IPS DF 6.9 (cell line): ENCODE results near the gene RAB42.

Experiments used
- DNase-seq: peaks from one replicate; pipeline ENCODE4 v3.0.0-alpha.2; 2013; ENCODE audit warnings: low read depth, low spot score
- H3K27ac ChIP-seq: one replicate; pipeline ENCODE4 v1.5.1; 2013; ENCODE audit warnings: low read length, control low read depth
- H3K27me3 ChIP-seq: 2 replicates; pipeline ENCODE4 v1.6.1; 2013; ENCODE audit warnings: mild to moderate bottlenecking, low read length; ENCODE audit not compliant: control insufficient read depth, insufficient read depth
- H3K36me3 ChIP-seq: 2 replicates; pipeline ENCODE4 v1.6.1; 2013; ENCODE audit warnings: low read length; ENCODE audit not compliant: control insufficient read depth, insufficient read depth
- H3K4me1 ChIP-seq: 2 replicates; pipeline ENCODE4 v1.6.1; 2013; ENCODE audit warnings: low read length; ENCODE audit not compliant: control insufficient read depth, insufficient read depth
- H3K4me3 ChIP-seq: 2 replicates; pipeline ENCODE4 v1.5.1; 2013; ENCODE audit warnings: mild to moderate bottlenecking, low read length
- H3K9me3 ChIP-seq: 2 replicates; pipeline ENCODE4 v1.6.1; 2013; ENCODE audit warnings: low read length, inconsistent platforms; ENCODE audit not compliant: control insufficient read depth, insufficient read depth
- WGBS: extraction: QIAGEN DNeasy Blood & Tissue Kit; methylation state at CpG from one replicate; pipeline ENCODE4 v1.1.7; 2013; ENCODE audit warnings: mixed read lengths, missing lambda C conversion rate; ENCODE audit not compliant: insufficient read length, insufficient coverage; 5-methylcytosine and 5-hydroxymethylcytosine counted together

Gene RAB42

DNA sequence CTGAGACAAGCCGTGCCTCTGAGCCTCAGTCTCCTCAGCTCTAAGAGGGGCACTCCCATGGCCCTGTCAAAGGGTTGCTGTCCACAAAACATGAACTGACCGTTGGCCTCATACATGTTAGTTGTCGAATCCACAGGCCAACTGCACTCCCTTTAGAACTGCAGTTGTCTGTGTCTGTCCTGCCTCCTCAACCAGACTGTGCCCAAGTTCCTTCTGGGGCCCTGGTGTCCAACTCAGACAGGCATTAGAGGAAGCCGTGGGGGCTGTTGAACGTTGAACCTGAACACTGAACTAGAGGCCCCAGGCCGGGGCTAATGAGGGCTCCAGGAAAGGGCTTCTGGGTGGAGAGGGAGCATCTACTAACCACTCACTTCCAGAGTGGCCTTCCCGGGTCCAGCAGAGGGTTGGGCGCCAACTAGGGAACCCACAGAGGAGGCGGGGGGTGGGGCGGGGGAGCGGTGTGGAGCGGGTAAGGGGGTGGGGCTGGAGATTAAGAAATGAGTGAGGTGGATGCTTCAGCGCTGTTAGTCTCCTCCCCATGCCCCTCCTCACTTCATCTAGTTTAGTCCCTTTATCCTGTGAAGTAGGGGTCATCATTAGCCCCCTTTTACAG, at the start of gene RAB42:
Gene RAB42 (plus strand): TSS at position 558 of the 613 bp plus-strand sequence. CDS start 247 bp downstream, outside the sequence.
- DNase-seq, result no peak

DNA sequence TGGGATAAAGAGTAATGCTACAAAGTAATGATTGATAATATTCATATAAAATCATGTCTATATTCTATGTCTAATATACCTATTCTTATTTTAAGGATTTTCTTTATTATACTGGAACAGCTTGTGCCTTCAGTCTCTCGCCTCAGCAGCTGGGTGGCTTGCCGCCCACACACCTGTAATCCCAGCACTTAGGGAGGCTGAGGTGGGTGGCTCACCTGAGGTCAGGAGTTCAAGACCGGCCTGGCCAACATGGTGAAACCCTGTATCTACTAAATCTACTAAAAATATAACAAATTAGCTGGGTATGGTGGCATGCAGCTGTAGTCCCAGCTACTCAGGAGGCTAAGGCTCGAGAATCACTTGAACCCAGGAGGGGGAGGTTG, 46.8 kb upstream of the RAB42 start:
- Histone ChIP-seq H3K36me3 (no peaks in the 10 kb centered on the region), H3K9me3 (no peaks in the 10 kb centered on the region), H3K4me3 (no peak overlapping the region), H3K27ac (no peak overlapping the region), H3K27me3 (no peaks in the 10 kb centered on the region), H3K4me1 (no peaks in the 10 kb centered on the region)
- no peak for DNase-seq
- no CpG with 5 or more reads among the region's 4 CpGs for WGBS

More for the DNA sequence above, at the start of gene RAB42:
- peaks cover 5% of the 10 kb centered on the region for H3K4me1 ChIP-seq
- H3K27me3 ChIP-seq, result no peaks in the 10 kb centered on the region
- peak within 1 kb of the TSS; percentile 65; the same call in 1 of the 2 replicates for H3K4me3 ChIP-seq
- WGBS, result no CpG with 5 or more reads among the region's 13 CpGs
- no peaks in the 10 kb centered on the region for H3K9me3 ChIP-seq
- H3K27ac ChIP-seq, result no peak within 1 kb of the TSS
- H3K36me3 ChIP-seq, result no peaks in the 10 kb centered on the region

- no peaks in the 10 kb centered on the region for H3K4me1 ChIP-seq
- WGBS, result no CpG with 5 or more reads among the region's 3 CpGs
- no peaks in the 10 kb centered on the region for H3K27me3 ChIP-seq
- no peak overlapping the region for H3K27ac ChIP-seq
- no peak for DNase-seq
- no peaks in the 10 kb centered on the region for H3K9me3 ChIP-seq
- no peak overlapping the region for H3K4me3 ChIP-seq
- no peaks in the 10 kb centered on the region for H3K36me3 ChIP-seq
These were observed 43.7 kb upstream of the RAB42 start for GRCh38 chr1:28548318-28548717.

DNA sequence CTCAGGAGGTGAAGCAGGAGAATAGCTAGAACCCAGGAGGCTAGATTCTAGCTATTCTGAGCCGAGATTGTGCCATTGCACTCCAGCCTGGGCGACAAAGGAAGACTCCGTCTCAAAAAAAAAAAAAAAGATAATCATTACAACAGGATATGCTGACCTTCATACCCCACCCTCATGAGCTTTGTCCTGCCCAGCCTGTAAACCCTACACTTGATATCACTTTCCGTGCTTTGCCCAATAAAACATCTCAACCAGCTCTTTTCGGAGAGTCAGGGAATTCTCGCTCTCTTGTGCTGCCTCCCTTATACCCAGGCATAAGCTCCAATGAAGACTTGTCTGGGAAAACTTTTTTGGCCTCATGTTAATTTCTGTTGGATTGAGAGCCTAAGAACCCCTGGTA, 40.7 kb upstream of the RAB42 start:
- no peaks in the 10 kb centered on the region; the same call in 1 of the 2 replicates for H3K4me1 ChIP-seq
- no peak overlapping the region for H3K4me3 ChIP-seq
- no peak overlapping the region for H3K27ac ChIP-seq
- DNase-seq, result no peak
- H3K27me3 ChIP-seq, result no peaks in the 10 kb centered on the region
- WGBS, result no CpG with 5 or more reads among the region's 6 CpGs
- H3K9me3 ChIP-seq, result no peaks in the 10 kb centered on the region
- no peaks in the 10 kb centered on the region for H3K36me3 ChIP-seq

DNA sequence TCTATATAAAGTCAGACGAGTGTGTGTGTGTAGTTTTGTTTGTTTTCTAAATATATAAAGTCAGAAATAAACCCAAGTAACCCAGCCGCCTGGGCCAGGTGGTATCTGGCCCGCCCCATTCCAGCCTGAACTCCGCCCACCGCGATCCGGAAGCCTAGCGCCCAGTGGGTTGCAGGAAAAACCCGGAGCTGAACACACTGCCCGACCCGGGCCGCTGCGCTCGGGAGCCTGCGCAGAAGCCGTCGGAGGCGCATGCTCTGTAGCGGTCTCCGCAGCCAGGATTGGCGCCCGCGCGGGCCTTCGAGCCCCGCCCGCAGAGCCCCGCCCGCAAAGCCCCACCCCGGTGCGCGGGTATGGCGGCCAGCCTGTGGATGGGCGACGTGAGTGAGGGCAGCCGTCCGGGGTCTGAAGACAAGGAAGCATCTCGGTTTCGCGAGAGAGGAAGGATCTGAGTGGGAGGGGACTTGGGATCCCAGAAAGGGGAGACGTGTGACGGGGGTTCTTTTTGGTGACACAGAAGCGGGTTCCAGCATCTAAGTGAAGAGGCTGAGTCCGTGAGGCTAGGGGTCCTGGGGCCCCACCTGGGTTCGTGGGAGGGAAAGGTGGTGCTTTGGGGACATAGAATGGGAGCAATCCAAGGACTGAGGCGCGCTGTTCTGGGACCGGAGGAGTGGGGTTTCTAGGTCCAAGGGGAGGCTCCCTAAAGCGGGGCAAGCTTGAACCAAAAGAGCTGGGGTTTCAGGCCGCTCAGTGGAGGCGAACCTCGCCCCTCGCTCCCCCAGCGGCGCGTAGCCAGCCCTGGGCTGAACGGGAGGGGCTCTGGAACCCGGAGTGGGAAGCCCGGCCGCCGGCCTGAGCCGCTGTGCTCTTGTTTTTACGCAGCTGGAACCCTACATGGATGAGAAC, 39.1 kb upstream of the RAB42 start, which contains the start of gene TRNAU1AP:
Gene TRNAU1AP (plus strand): TSS at position 328 of the 906 bp plus-strand sequence. CDS start 26 bp downstream, at position 354.
- 100% methylated on average over 1 of the region's 63 CpGs for WGBS

DNA sequence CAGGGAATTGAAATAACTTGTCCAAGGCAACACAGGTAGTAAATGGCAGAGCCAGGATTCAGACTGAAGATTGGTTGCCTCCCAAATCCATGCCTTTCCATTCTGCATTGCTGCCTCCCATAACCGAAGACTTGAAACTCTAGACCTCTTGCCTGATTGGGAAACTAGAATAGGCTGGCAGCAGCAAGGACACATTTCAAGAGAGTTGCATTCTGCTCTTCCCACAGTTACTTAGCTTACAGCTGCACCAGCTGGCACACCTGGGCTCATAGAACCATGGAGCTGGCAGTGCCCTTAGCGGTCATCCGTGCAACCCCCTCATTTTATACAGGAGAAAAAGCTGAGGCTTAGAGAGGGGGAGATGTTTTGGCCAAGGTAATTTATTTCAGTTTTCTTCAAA, 31.2 kb upstream of the RAB42 start:
- Histone ChIP-seq H3K36me3 (peaks cover 18% of the 10 kb centered on the region; the same call in 1 of the 2 replicates), H3K4me3 (no peak overlapping the region), H3K27me3 (no peaks in the 10 kb centered on the region), H3K27ac (no peak overlapping the region), H3K9me3 (no peaks in the 10 kb centered on the region), H3K4me1 (no peaks in the 10 kb centered on the region)
- no peak for DNase-seq
- WGBS, result no CpG with 5 or more reads among the region's 3 CpGs

More for the DNA sequence above, 39.1 kb upstream of the RAB42 start, which contains the start of gene TRNAU1AP:
- peak within 1 kb of the TSS; percentile 58 for H3K4me3 ChIP-seq
- no peaks in the 10 kb centered on the region for H3K36me3 ChIP-seq
- no peak within 1 kb of the TSS for H3K27ac ChIP-seq
- H3K4me1 ChIP-seq, result no peaks in the 10 kb centered on the region; the same call in 1 of the 2 replicates
- peak; percentile 92 for DNase-seq
- no peaks in the 10 kb centered on the region for H3K9me3 ChIP-seq
- no peaks in the 10 kb centered on the region for H3K27me3 ChIP-seq

DNA sequence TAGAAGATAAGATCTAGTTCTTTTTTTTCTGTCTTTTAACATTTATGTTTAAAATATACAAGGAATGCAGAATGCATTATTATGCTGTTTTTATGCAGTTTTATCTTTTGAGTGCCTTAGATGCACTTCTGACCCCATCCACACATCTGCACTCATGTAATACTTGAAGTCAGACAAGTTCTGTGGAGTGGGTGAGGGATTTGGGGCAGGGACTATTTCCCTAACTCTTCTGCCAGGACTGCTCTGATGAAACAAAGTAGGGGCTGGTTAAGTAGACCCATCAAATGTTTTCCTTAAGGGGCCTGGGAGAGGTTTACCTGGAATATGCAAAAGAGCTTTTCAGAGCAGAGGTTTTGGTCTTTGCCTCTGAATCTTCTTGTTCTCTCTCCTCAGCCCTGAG, 27.8 kb upstream of the RAB42 start:
- Histone ChIP-seq H3K27me3 (no peaks in the 10 kb centered on the region), H3K4me3 (no peak overlapping the region), H3K27ac (no peak overlapping the region), H3K4me1 (no peaks in the 10 kb centered on the region), H3K9me3 (no peaks in the 10 kb centered on the region), H3K36me3 (peaks cover 23% of the 10 kb centered on the region; the same call in 1 of the 2 replicates)
- DNase-seq, result no peak

- H3K4me3 ChIP-seq, result no peak overlapping the region
- no peaks in the 10 kb centered on the region for H3K9me3 ChIP-seq
- no peak overlapping the region for H3K27ac ChIP-seq
- peaks cover 21% of the 10 kb centered on the region; the same call in 1 of the 2 replicates for H3K36me3 ChIP-seq
- H3K27me3 ChIP-seq, result no peaks in the 10 kb centered on the region
- H3K4me1 ChIP-seq, result no peaks in the 10 kb centered on the region
- no CpG with 5 or more reads among the region's 7 CpGs for WGBS
- DNase-seq, result no peak
These were observed 27.0 kb upstream of the RAB42 start for GRCh38 chr1:28565040-28565439.

DNA sequence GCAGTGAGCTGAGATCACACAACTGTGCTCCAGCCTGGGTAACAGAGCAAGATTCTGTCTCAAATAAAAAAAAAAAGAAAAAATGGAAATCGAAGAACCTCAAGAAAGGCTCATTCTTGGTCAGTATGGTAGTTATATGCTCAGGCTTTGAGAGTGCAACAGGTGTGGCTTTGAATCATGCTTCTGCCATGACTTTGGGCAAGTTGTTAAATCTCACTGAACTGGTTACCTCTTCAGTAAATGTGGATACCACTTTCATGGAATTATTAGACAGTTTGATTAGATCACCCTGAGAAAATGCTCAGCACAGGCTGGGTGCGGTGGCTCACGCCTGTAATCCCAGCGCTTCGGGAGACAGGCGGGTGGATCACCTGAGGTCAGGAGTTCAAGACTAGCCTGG, 26.3 kb upstream of the RAB42 start:
- Histone ChIP-seq H3K27me3 (no peaks in the 10 kb centered on the region), H3K4me3 (no peak overlapping the region), H3K4me1 (no peaks in the 10 kb centered on the region), H3K36me3 (peaks cover 16% of the 10 kb centered on the region; the same call in 1 of the 2 replicates), H3K27ac (no peak overlapping the region), H3K9me3 (no peaks in the 10 kb centered on the region)
- no CpG with 5 or more reads among the region's 6 CpGs for WGBS
- no peak for DNase-seq

GRCh38 chr1:28566931-28567330, 25.1 kb upstream of the RAB42 start:
- Histone ChIP-seq H3K4me1 (no peaks in the 10 kb centered on the region), H3K27ac (no peak overlapping the region), H3K27me3 (no peaks in the 10 kb centered on the region), H3K36me3 (peaks cover 16% of the 10 kb centered on the region; the same call in 1 of the 2 replicates), H3K9me3 (no peaks in the 10 kb centered on the region), H3K4me3 (no peak overlapping the region)
- DNase-seq, result no peak
- WGBS, result no CpG with 5 or more reads among the region's 2 CpGs
